Sciatic nerve (tissue), 2 donors: ENCODE measurements around the gene NUP210. TPM values are rescaled to one million over a fixed set of nuclear protein-coding genes. Genes with fewer than 3 reads are reported as not detected.
A peak's percentile ranks its signal among the peaks of the same experiment; 100 is the strongest.

Source experiments
- ATAC-seq: fragments of 200-7000 bp; cut with Tn5 transposase; one replicate; pipeline ENCODE4 v1.9.1; 2020; ENCODE audit warnings: mild to moderate bottlenecking, moderate library complexity
- DNase-seq: peaks from one replicate; pipeline ENCODE4 v3.0.0-alpha.2; 2020; ENCODE audit warnings: low spot score
- intact Hi-C: fragments of 100-400 bp; cut with DNase I; formaldehyde crosslinking; loops from one replicate; pipeline ENCODE4 v1.14.2; 2022
- total RNA-seq: library from RNA; stranded (reverse); fragmentation: NEBNext Ultra II Directional; extraction: Animal tissue kit (Norgen Biotek cat#: 25700); gene quantifications from one replicate; pipeline ENCODE4 v1.2.1, GENCODE V29; 2021
- donor health status: DM: no; HTN: no; CAD: no.
- donor health status: DM: no; HTN: no; CAD: no.

Gene NUP210
- total RNA-seq, 1 donor from 2014 or later, result 5.5 TPM

DNA sequence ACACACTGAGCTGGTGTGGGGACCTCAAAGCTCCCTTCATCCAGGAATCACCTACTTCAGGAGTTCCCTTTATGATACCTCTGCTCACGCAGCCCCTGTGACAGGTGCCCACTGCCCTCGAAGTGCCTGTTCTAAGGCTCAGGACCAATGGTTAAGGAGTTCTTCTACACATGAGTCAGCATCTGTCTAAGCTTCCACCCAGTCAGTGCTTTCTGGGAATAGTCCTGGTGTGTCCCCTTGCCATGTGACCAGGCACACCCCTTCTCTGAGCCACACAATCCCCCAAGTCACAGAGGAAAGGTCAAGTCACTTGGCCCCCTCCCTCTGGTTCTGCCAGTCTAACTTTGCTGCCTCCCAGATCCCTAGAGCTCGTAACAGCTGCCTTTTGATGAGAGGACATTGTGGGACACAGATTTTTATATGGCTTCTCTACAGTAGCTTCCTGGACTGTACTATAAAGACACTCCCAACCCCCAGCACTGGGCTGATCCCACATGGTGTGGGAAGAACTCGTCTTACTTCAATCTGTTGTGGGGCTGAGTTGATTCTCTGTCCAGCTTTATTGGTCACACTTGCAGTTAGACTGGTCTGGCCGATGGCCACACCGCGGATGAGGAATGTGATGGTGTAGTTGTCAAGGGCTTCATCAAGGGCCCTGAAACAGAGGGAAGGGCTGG is 78.8 kb downstream of the NUP210 start:
- no peak for DNase-seq
- intact Hi-C loops, result no loop called here
- no peak for ATAC-seq

DNA sequence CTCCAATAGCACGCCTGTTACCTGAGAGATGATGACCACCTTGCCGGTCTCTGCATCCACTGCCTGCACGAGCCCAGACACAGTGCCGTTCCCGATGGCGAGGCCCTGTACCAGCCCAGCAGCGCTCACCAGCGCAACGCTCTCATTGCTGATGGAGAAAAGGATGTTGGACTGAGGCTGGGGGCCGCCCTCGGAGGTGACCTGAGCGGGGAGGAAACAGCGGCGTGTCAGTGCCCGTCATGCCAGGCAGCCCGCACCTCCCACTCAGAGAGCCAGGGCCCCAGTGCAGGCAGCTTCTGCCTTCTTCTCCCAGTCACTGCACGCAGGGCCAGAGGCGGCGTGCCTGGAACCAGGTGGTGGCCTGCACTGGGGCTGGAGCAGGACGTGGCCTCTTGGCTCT is 80.3 kb downstream of the NUP210 start:
- peak; percentile 21 for ATAC-seq
- intact Hi-C loops, result no loop called here
- no peak for DNase-seq

DNA sequence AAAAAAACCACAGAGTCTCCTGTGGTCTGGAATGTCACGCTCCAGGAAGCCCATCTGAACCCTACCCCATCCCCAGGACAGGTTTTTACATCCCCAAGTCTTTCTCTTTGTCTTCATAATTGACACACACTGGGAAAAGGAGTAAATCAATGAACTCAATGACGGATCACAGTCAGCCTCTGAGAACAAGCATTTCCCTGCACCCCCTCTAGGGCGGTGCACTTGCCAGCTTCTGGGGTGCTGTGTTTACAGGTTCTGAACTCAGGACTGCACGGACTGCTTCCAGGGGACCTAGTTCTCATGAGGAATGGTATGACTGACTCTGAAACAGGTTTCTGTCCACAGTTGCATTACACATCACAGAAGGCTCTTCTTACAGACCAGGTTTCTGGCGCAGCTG is 81.1 kb downstream of the NUP210 start:
- ATAC-seq (no peak), DNase-seq (no peak)
- intact Hi-C loops, result no loop called here

DNA sequence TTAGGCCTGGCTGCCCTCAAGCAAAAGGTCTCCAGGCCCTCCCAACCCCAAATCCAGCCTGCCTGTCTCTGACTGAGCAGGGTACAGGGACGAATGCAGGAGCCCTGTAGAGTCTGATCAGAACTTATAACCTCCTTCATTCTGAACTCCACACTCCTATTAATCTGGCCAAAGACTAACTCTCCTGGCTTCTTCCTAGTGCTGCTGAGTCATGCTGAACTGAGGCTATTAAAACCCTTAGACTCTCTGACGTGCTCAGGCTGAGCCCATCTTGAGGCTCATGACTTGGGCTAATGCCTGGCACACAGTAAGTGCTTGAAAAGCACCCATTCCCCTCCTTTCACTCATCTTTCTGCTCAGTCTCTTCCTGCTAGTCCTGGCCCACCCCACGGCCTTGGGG is 81.9 kb downstream of the NUP210 start:
- no peak for DNase-seq
- intact Hi-C loops, result no loop called here
- ATAC-seq, result no peak

DNA sequence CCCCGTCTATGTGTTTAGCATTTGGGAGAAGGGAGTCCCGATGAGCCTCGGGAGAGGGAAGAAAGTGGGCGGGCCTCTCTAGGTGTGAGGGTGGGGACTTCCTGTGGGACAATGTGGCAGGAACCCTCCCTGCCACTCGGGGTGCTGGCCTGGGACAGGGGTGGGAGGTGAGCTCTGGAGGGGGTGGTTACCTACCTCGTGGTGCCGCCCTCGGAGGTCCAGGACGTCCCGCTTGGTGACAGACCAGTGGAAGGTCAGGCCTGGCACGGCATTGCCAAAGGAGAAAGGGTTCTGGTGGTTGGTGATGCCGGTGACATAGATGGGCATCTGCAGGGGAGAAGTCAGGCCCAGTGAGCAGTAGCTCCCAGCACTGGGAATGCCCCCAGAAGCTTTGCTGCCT is 83.5 kb downstream of the NUP210 start:
- ATAC-seq (no peak), DNase-seq (no peak)
- intact Hi-C loops, result no loop called here

DNA sequence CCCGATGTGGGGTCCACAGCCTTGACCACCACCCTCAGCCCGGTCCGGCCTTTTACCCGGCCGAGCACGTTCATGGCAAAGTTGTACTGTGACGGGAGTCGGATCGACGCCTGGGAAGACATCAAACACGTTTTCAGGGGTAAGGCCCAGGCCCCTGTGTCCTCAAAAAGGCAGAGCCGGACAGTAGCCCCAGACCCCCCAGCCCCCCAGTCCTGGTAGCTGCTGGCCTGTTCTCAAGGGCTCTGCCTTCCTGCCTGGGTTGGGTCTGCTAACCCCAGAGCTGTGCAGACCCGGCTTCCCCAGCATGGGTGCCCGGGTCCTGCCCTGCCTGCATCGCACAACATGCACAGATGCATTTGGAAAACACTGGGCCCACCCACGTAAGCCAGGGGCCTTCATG is 84.6 kb downstream of the NUP210 start:
- intact Hi-C loops, result no loop called here
- DNase-seq (no peak), ATAC-seq (no peak)

DNA sequence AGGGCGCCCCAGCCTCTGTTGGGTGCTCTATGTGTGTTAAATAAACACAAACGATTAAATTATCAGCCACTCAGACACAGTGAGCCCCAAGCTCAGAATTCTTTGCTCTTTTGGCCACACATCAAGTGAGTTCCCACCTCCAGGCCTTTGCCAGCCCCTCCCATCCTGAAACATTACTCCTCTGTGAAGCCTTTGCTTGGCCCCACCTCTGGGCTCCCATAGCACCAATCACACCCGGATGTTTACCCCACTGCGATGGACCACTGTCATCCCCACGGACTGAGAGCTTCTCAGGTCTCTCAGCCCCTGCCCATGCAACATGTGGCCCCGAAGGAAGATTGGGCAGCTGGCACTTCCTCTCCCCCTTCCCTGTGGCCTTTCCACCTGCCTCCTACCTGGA is 85.1 kb downstream of the NUP210 start:
- intact Hi-C loops, result no loop called here
- ATAC-seq (no peak), DNase-seq (no peak)

DNA sequence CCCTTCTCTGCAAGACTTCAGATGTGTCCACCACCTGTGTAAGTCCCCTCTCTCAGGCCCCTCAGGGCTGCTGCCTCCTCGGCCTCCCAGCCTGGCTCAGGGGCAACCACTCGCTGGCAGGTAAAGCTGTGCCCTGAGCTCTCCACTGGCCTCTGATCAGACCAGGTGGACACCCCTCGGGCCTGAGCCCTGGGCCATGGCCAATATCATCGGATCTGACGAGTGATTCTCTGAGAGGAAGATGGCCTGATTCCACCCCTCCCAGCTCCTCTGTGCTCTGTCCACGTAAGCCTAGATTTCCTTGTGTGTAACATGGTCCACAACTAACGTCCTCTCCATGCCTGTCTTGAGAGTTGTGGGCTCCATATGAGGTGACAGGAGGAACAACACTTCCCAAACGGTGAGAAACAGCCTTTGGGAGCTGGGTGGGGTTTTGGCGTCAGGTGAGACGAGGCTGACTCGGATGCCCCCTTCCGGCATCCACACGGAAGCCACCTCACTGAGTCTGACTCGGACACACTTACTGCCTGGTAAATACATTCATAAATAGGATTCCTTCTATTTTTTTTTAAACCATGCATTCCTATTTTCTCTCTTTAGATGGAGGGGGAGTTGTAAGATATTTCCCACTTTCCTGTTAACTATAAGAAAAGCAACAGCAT is 86.8 kb downstream of the NUP210 start:
- no peak for ATAC-seq
- intact Hi-C loops, result no loop called here
- DNase-seq, result no peak

DNA sequence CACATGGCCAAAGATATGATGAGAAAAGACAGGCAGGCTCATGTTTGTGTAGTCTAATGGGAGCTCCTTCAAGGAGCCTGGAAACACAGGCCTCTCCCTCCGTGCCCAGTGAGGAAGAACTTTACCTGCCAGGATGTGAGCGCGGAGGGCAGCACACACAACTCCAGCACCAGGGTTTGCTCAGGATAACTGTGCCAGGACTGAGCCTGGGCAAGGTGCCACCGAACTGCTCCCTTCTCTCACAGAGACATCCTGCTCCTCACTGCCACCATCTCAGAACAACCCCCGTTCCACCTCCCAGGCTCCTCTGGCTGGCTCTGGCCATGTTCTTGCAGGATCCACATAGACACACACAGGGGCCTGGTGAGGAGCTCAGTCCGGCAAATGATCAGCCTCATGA is 87.4 kb downstream of the NUP210 start:
- no peak for DNase-seq
- ATAC-seq, result no peak
- intact Hi-C loops, result no loop called here

DNA sequence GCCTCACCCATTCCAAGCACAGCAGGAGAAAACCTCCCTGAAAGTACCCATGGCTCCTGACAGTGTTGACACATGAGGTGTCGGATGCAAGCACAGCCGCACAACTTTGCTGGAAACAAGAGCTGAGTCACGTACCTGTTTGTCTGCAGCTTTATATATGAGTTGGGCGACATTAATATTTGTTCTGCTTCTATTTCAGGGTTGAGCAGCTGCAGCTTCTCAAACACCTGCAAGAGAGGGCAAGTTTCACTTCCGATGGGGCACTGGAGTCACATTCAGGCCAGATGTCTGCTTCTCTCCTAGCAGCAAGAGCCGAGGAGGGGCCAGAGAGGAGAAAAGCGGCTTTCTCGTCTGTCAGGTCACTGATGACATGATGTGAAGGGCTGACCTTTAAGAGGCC is 88.0 kb downstream of the NUP210 start:
- intact Hi-C loops, result no loop called here
- no peak for ATAC-seq
- DNase-seq, result no peak

DNA sequence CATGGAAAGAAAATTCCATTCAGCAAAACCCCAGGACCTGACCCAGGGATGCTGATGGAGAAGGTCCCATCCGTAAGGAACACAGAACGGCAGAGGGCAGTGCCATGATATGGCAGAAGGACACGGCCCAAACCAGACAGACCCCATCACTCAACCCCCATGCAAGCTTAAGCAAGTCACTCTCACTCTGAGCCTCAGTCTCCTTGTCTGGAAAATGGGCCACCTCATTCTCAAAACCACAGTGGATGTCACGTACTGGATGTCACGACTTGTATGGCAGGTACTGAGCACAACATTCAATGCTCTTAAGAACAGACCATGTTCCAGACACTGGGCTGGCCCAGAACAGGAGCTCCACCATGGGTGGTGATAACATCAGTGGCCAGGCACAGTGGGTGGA is 90.4 kb downstream of the NUP210 start:
- intact Hi-C loops, result no loop called here
- no peak for ATAC-seq

DNA sequence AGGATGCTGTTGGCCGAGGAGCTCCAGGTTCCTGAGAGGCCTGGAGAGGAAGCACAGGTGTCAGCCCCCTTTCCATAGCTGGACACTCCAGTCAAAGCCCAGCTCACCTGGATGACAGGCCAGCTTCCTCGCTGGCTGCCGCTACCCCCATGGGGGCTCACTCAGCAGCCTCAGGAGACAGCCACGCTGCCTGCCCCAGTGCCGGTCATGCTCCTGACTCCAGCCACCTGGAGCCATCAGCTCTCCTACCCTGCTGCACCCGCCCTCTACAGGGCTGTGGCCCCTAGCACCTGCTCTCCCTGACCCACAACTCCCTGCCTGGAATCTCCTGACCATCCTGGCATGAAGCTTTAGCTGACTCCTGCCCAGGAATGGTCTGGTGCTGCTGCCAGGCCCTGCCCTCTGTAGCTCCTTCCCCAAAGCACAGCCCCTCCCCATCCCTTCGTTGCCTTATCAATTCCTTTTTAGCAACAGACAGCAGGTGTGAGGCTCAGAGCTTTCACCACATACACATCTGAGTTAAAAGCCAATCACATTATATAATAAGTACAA is 94.2 kb downstream of the NUP210 start:
- ATAC-seq, result no peak
- DNase-seq, result no peak
- intact Hi-C loops, result no loop called here

More for the DNA sequence above, 90.4 kb downstream of the NUP210 start:
- no peak for DNase-seq

DNA sequence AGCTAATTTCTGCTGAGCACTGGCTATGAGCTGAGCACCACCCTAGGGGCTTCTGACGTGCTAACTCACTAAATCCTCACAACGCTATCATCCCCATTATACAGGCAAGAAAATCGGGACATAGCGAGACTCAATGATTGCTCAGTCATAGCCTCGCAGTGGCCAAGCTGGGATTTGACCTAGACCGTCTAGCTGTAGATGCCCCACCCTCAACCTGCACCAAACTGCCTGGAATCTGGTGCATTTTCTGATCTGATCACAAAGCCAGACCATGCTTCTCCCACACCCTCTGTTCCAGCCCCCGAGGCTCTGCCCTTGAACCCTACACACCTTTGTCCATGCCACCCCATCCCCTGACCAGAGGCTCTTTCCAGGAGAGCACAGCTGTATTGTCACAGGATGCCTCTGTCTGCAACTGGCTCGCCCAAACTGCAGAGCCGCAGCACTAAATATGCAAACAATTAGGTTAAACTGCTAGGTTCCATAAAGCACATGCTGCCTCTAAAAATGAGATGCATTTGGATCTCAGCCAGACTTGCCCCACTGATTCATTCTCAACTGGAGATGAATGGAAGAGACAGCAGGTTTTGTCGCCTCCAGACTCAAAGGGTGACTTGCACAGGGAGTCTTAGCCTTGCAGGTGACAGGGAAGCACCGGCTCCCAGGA is 95.2 kb downstream of the NUP210 start:
- intact Hi-C loops, result no loop called here
- ATAC-seq (no peak), DNase-seq (no peak)

DNA sequence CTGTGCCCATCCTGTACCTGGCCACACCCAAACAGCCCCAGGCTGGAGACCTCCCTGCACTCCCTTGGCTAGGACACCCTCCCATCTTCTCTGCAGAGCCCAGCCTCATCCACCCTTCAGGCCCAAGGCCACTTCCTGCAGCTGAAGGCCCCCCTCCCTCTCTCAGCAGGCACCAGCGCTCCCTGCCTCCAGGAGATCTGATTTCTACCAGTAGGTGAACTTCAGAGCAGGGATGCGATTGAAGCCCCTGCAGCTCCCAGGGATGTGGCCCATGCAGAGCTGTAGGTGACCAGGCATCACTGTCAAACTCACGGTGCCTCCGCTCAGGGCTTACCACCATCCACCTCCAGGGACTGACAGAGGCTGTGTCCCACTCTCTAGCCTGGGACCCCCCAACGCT is 96.3 kb downstream of the NUP210 start:
- ATAC-seq (no peak), DNase-seq (no peak)
- intact Hi-C loops, result no loop called here

DNA sequence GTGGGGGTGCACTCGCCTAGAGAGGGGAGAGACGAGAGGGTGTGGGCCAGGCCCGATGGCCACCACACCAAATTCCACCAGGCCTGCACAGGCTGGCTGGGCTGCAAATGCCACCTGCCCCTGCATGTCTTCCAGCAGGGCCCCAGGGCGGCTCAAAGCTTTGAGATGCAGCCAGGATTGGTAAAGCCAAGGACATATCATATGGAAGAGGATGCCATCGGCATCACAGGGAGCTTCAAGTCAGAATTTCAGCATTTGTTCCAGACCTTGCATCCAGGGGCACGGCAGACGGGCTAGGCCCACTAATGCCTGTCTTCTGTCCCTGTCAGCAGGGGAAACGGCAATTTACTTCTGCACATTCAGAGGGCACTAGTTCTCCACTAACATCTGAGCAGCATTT is 97.8 kb downstream of the NUP210 start:
- DNase-seq (no peak), ATAC-seq (no peak)
- intact Hi-C loops, result no loop called here

DNA sequence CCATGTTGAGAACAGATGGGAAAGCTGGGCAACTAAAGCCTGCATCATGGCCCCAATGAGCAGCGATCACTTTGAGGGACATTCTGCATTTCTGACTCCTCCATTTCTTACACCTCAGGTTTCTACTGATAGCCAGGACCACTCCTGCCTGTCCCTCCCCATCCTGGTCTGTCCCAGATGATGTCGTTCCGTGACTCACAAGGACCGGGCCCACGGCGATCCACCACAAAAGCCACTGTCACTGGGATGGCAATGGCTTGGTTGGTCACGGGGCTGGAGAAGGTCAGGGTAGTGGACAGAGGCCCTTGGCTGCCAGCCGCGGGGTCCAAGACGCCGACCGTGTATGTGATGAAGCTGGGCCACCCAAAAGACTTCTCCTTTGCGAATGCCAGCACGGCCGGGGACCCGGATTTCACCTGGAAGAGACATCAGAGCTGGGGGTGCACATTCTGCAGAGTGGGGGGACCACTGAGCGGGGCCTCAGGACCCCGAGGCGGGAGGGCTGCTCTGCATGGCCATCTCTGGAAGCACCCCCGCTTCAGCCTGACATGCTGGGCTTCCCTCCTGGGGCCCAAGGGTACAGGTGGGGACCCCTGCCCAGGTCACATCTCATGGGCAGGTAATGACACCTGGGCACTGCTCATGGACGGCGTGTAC is 100.4 kb downstream of the NUP210 start:
- ATAC-seq, result no peak
- DNase-seq, result no peak
- intact Hi-C loops, result no loop called here

DNA sequence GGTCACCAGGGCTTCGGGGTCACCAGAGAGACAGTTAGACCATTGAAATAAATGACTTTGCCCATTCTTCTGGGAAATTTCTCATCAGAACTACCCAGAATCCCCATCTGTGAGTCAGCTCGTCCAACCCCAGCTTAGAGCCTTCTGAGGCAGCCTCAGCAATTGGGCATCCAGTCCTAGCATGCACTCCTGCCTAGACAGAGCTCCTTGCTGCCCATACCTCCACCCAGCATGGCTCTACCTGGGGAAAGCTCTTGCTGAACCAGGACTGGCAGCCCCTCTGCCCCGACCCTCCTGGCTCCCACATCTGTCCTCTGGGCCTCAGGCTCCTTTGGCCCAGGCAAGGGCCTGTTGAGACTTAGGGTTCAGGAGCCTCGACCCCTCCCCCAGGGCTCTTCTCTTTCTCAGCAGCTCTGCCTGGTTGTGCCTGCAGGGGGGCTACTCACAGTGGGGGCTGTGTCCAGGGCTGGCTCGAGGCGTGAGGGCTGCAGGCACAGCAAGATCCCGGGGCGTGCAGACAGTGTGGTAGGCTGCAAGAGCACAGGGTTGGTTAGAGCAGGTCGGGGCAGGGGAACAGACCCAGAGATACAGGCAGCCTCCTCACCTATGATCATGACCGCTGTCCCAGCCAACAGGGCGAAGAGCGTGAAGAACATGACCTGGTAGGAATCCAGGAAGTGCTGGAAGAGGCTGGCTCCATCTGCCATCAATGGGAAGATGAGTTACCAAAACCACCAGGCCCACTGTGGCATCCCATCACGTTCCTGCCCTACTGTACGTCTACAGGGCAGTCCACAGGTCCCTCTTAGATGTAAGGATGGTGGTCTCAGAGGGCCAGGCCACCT is 101.3 kb downstream of the NUP210 start:
- ATAC-seq (no peak), DNase-seq (no peak)
- intact Hi-C loops, result no loop called here

DNA sequence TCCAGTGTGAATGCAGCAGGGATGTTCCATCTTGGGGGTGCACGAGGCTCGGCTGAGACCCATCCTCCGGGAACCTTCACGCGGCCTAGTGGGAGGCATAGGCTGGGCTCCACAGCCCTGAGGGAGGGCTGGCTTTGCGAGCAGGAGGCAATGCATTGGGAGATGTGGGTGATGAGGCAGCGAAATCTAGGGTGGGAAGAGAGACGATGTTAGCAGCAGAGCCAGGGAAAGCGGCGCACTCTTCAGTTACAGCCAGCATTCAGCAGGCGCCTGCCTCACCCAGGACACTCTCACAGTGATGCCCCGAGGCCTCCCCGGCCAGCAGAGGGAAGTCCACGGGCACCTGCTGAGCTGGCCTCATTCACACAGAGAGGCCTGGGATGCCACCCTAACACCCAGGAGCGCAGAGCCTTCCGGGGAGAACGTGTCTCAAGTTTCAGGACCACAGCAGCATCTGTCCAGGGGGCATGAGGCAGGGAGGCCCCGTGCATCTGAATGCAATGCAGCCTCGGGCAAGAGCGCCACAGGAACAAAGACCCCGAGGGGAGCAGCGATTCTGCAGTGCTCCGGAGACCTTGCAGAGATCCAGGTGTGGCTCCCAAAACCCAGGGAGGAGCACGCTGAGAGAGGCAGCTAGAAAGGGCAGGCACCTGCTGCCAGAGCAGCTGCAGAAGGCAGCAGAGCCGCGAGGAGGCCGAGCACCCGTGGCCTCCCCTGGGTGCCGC is 102.4 kb downstream of the NUP210 start:
- DNase-seq (no peak), ATAC-seq (no peak)
- intact Hi-C loops, result no loop called here
